Measurements from ENCODE around the gene OR6B1.

OR6B1 gene

DNA sequence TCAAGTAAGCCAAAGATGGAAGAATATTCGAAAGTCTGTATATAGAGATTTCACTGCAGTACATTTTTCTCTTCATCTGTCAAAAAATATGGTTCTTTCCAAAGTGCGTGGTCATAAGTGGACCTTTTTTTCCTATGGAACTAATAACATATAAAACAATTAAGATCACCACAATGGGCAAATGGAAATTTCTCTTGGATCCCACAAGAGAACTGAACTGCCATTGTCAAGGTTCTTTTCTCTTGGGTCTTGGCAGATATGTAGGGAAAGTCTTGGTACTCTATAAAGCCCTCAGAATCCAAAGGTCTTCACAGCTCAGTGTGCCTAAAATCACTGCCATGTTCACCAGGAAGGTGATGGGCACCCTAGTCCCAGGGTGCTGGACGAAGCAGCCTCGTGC is at the start of gene OR6B1:
TSS of gene OR6B1 (plus strand) at position 301 of the 400 bp plus-strand sequence. CDS start 3,677 bp downstream, outside the sequence.
- no peak for DNase-seq

GRCh38 chr7:143953421-143953820 is 46.7 kb upstream of the OR6B1 start:
- DNase-seq: no peak

DNA sequence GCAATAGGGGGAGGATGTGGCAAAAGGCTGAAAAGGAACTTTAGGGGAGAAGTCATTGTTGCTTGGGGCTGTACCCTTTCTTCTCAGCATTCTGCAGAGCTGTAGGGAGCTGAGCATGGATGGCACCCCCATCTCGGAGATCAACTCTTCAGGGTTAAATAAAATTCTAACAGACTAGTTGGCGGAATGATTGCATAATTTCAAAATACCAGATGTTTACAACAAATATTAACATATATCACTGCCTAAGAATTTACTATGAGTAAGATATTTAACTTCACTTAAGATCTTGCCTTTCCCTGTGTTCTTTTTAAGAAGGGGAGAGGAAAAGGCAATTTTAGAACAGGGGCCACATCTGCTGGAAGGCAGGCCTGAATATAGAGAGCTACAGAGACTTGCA is 46.0 kb upstream of the OR6B1 start:
- no peak for DNase-seq

GRCh38 chr7:143954544-143954943 is 45.6 kb upstream of the OR6B1 start, which contains the start of gene OR2F1:
OR2F1 (plus strand) TSS chr7:143954844; CDS start chr7:143959971, 5,127 bp downstream.
- no peak for DNase-seq

GRCh38 chr7:143958781-143959180 is 41.3 kb upstream of the OR6B1 start:
- no peak for DNase-seq

GRCh38 chr7:143960813-143961610 is 39.1 kb upstream of the OR6B1 start:
- DNase-seq: no peak

DNA sequence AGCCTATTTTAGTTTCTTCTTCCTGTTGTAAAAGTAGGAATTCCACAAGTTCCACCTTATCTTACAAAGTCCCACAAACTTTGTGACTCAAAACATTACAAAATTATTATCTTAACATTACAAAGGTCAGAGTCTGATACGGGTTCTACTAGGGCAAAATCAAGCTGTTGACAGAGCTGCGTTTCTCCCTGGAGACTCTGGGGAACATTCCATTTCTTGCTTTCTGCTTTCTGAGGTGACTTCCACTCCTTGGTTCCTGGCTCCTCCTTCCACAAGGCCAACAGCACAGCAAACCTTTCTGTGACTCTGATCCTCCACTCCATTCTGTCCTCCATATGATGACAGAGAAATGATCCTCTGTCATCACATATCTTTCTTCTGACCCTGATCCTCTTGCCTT is 34.8 kb upstream of the OR6B1 start:
- no peak for DNase-seq

GRCh38 chr7:143967398-143967797 is 32.7 kb upstream of the OR6B1 start:
- no peak for DNase-seq

DNA sequence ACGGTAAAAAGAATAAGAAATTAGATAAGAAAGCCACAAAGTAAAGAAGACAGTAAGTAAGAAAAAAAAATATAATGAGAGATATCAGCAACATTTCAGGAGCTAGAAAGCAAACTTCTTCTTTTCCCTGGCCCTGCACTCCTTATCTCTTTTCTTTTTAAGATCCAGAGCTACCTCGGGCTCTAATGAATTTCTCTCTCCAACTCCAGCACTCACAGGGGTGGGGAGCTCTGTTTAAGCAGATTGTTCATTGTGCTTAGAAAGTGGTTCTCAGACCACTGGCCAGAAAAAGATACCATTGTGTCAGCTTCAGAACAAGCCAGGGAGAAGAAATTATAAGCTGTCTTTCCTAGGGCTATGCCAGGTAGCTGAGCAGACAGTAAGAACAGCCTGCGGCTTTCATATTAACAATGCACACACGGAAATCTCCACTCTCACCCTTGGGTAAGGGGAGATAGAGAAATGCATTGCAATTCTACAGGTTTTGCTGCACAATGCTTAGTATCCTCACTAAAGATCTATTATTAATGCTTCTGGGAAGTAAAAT is 26.2 kb upstream of the OR6B1 start:
- DNase-seq: no peak

GRCh38 chr7:143974459-143974858 is 25.7 kb upstream of the OR6B1 start:
- DNase-seq: no peak

DNA sequence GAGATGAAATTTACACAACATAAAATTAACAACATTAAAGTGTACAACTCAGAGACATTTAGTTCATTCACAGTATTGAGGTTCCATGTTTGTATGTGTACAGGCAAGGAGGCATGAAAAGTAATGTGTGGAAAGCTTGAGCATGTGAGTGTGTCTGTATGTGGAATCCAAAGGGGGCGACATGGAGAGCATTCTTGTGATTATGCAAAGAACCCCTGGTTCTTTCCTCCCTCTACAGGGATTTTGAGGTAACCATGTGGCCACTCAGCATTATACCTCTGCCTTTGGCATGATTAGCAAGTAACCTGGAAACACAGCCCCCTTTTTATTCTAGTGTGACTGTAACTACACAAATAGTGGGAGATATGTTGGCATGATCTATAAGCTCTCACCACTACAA is 24.5 kb upstream of the OR6B1 start:
- no peak for DNase-seq

- DNase-seq: no peak
Observed at GRCh38 chr7:143978585-143978984, 21.5 kb upstream of the OR6B1 start.

DNA sequence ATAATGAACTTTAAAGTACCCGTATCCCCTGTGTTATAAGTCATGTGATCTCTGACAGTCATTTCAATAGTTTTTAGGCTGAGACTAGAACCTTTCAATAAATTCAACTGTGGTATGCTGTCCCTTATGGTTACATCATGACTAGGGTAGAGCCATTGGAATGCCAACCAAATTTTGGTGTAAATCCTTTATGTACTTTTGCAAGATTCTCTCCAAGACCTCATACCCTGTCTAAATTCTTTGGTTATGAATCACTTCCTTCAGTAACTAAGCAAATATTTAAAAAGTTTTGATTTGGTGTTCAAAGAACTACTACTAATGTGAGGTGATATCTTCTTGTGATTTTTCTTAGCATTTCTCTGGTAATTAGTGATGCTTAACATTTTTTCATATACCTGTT is 20.8 kb upstream of the OR6B1 start:
- no peak for DNase-seq

DNA sequence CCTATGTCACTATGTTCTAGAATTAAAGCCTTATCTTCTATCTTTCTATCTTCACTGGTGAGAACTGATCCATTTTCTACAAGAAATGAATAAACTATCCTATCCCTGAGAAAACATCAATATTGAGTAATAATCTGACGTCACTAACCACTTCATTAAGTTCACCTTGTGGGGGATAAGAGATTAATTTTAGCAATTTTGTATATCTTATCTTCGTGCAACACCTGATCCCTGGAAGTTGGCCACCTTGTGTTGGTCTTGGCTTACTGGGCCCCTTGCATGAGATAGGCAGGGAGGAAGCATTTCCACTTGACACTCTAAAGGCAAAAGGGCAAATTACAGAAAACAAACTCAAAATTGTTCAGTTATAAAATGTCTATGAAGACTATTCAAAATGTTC is 20.1 kb upstream of the OR6B1 start:
- DNase-seq: no peak

DNA sequence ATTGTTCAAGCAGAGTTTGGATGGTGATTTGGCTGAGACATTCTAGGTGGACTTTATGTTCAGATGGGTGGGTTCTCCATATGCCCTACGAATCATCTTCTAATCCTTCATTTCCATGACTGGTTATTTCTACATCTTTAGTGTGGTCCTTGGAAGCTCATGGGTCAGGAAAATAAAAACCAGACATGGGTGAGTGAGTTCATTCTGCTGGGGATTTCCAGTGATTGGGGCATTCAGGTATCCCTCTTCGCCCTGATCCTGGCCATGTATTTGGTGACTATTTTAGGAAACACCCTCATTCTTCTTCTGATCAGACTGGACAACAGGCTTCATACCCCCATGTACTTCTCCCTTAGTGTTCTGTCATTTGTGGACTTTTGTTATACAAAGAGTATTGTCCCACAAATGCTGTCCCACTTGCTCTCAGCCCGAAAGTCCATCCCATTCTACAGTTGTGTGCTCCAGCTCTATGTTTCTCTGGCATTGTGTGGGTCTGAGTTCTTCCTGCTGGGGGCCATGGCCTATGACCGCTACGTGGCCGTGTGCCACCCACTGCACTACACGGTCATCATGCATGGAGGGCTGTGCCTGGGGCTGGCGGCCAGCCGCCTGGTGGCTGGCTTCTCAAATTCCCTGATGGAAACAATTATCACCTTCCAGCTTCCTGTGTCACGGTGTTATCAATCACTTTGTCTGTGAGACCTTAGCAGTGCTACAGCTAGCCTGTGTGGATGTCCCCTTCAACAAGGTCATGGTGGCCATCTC is 19.2 kb upstream of the OR6B1 start:
- DNase-seq: no peak

GRCh38 chr7:143983960-143984359 is 16.2 kb upstream of the OR6B1 start:
- no peak for DNase-seq

- DNase-seq: no peak
Observed at GRCh38 chr7:143987513-143987912, 12.6 kb upstream of the OR6B1 start.

DNA sequence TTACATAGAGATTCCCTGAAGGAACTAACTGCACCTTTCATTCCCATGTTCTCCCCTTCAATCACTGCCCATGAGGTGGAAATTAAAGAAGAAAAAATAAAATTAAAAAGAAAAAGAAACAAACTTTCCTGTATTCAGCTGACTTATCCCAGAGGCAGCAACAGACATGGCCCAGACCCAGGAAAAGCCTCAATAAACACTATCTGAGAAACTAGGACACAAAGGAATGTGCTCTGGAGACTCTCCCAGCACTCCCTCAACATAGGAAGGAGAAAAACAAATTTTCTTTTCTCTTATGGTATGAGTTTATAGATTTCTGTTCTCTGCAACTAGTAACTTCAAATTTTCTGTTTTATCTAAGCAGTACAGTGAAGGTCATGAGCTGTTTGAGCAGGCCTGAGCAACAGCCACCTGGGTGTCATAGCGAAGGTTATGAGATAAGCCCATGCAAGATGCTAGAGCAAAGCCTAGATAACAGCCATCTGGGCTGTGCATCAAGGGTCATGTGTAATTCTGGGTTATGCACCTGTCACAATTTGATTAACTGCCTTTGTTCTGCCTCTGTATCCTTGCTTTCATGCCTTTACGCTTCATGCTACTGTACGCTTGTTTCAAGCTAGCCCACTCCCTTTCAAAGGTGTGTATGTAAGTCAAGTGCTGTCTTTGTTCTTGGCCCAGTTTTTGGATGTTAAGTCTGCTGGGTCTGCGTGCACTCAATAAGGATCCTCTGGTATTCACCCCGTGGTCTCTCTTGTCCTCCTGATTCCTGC is 11.0 kb upstream of the OR6B1 start:
- DNase-seq: no peak

GRCh38 chr7:143992670-143993069 is 7.5 kb upstream of the OR6B1 start:
- DNase-seq: no peak

- no peak for DNase-seq
Observed at GRCh38 chr7:143993924-143994323, 6.2 kb upstream of the OR6B1 start.

DNA sequence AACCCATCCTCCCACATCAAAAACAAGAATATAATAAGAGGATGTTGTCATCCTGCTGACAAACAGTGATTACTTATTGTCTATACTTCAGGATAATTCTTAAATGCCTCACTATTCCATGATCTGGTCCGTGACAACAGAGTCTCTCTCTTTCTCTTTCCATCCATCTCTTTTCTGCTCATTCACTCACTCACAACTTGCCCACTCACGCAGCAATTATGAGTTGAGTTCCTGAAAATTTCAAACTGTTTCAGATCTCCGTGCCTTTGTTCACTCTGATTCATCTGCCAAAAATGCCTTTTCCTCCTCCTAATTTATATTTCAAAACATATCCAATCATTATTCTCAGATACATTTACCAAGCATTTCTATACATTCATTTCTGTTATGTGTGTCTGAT is 1.4 kb downstream of the OR6B1 start:
- no peak for DNase-seq

GRCh38 chr7:144004703-144005102 is 4.6 kb downstream of the OR6B1 start:
- DNase-seq: no peak

DNA sequence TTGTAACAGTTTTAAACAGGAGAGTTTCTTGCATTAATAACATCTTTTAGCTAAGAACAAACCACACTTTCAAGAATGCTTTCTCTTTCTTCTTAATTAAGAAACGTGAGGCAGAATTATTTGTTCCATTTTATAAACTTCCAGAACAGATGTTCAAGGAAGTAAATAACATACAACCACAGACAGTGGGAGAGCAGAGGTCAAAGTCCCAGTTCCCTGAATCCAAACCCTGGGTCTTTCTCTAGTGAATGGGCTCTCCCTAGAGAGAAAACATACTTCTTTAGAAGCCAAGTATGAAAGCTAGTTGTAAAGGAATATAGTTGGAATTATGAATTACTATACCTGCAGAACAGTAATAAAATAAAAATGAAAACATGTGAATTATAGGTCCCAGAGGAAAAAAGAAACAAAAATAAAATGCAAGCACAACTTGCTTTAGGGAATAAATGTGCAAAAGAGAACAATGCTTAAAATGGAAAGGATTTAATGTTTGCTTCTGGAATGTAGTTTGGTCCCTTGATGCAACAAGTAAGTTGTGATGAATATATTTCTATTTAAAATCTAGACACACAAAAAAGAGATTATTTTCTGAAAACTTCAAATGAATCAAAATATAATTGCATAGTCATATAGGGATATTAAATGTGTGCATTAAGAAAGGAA is 6.0 kb downstream of the OR6B1 start:
- no peak for DNase-seq

All from SHP77 (cell line).